HCT116 (cell line): ENCODE data around the gene EPHA3. TPM values are rescaled to one million over a fixed set of nuclear protein-coding genes. Genes with fewer than 3 reads are reported as not detected.

ENCODE experiments used
- ATAC-seq: fragments of 200-7000 bp; cut with Tn5 transposase; 2 replicates; pipeline ENCODE4 v1.9.1; 2020; ENCODE audit warnings: mild to moderate bottlenecking, moderate library complexity
- BruUV-seq: library from RNA; stranded (reverse); fragments of 400-500 nt; replicated peaks from 2 replicates; lab custom pipeline; 2021; lab: Mats Ljungman, UMichigan
- CTCF ChIA-PET: fragments of 300-600 bp; sonication (Branson Sonifier 250); formaldehyde crosslinking; loops from one replicate; lab custom pipeline; 2021; ENCODE audit warnings: antibody characterized with exemption; lab: Charles Lee
- POLR2A ChIA-PET: fragments of 300-600, 350-600 bp; sonication (Branson Sonifier 250); formaldehyde crosslinking; loops from one replicate; lab custom pipeline; 2021; ENCODE audit warnings: antibody characterized with exemption; lab: Charles Lee
- RAD21 ChIA-PET, 2 experiments: fragments of 300-600 bp; sonication (Branson Sonifier 250); formaldehyde crosslinking; loops; one replicate each; lab custom pipeline; 2023; ENCODE audit warnings: low total read pairs in 2 of 2; ENCODE audit not compliant: uncharacterized antibody in 2 of 2, unreplicated experiment in 2 of 2, low non-redundant PET in 1 of 2; lab: Charles Lee
- DNase-seq: peaks from one replicate; pipeline ENCODE4 v3.0.0-alpha.2; 2010; ENCODE audit warnings: low read depth, low spot score
- H2AFZ ChIP-seq: fragments of 200-600 bp; shearing (Covaris generic), sonication (generic); 2 replicates; pipeline ENCODE4 v1.6.1; 2017; ENCODE audit warnings: low read depth, mixed run types, mixed read lengths, antibody characterized with exemption, low read length; ENCODE audit not compliant: poor library complexity, severe bottlenecking
- H3K27ac ChIP-seq: 2 replicates; pipeline ENCODE4 v1.5.1; 2012; ENCODE audit warnings: low read depth, low read length
- H3K27me3 ChIP-seq: fragments of 200-600 bp; sonication (generic); 2 replicates; pipeline ENCODE4 v1.6.1; 2016; ENCODE audit warnings: mixed run types, low read length, mixed read lengths; ENCODE audit not compliant: insufficient read depth
- H3K36me3 ChIP-seq, 2 experiments: fragments of 200-500 bp in 1 of 2; fragments of 200-600 bp in 1 of 2; sonication (Bioruptor generic) in 1 of 2; sonication (generic) in 1 of 2; 2 replicates each; pipeline versions ENCODE4 v1.5.1 to v1.6.1; 2014 to 2016; ENCODE audit warnings: low read length in 2 of 2, inconsistent platforms in 1 of 2, mixed read lengths in 1 of 2, mixed run types in 1 of 2; ENCODE audit not compliant: insufficient read depth in 2 of 2, control insufficient read depth in 1 of 2
- H3K4me1 ChIP-seq, 2 experiments: fragments of 200-600 bp in 1 of 2; sonication (generic) in 1 of 2; 2 replicates each; pipeline versions ENCODE4 v1.5.1 to v1.6.1; 2012 to 2017; ENCODE audit warnings: low read length in 2 of 2, inconsistent platforms in 1 of 2, mild to moderate bottlenecking in 1 of 2, mixed read lengths in 1 of 2, mixed run types in 1 of 2, moderate library complexity in 1 of 2; ENCODE audit not compliant: insufficient read depth in 2 of 2, control insufficient read depth in 1 of 2
- H3K4me2 ChIP-seq: fragments of 200-600 bp; sonication (generic); 2 replicates; pipeline ENCODE4 v1.6.1; 2017; ENCODE audit warnings: mixed run types, low read length, mixed read lengths
- H3K4me3 ChIP-seq, 2 experiments: fragments of 200-600 bp in 1 of 2; sonication (generic) in 1 of 2; replicated peaks in 1 of 2; 2 replicates each; pipeline ENCODE4 v1.5.1; 2011 to 2016; ENCODE audit warnings: low read length in 2 of 2, control low read depth in 1 of 2, low read depth in 1 of 2, mild to moderate bottlenecking in 1 of 2, mixed read lengths in 1 of 2, mixed run types in 1 of 2
- H3K79me2 ChIP-seq: fragments of 200-600 bp; sonication (generic); 2 replicates; pipeline ENCODE4 v1.6.1; 2017; ENCODE audit warnings: mild to moderate bottlenecking, mixed run types, low read length, moderate library complexity, mixed read lengths; ENCODE audit not compliant: insufficient read depth
- H3K9ac ChIP-seq: fragments of 200-600 bp; sonication (generic); 2 replicates; pipeline ENCODE4 v1.6.1; 2016; ENCODE audit warnings: low read length, mixed read lengths
- H3K9me2 ChIP-seq: fragments of 200-600 bp; sonication (generic), shearing (Covaris generic); 2 replicates; pipeline ENCODE4 v1.6.1; 2017; ENCODE audit warnings: mixed run types, mild to moderate bottlenecking, moderate library complexity; ENCODE audit not compliant: insufficient read depth
- H3K9me3 ChIP-seq, 2 experiments: fragments of 200-500 bp in 1 of 2; fragments of 200-600 bp in 1 of 2; sonication (Bioruptor generic) in 1 of 2; sonication (generic) in 1 of 2; 2 replicates each; pipeline ENCODE4 v1.6.1; 2014 to 2017; ENCODE audit warnings: low read length in 2 of 2, mixed read lengths in 2 of 2, inconsistent platforms in 1 of 2, low read depth in 1 of 2, mild to moderate bottlenecking in 1 of 2, mixed run types in 1 of 2, moderate library complexity in 1 of 2; ENCODE audit not compliant: control insufficient read depth in 1 of 2, insufficient read depth in 1 of 2
- H4K20me1 ChIP-seq: fragments of 200-600 bp; sonication (generic), shearing (Covaris generic); 2 replicates; pipeline ENCODE4 v1.6.1; 2017; ENCODE audit warnings: mixed run types, mild to moderate bottlenecking, moderate library complexity; ENCODE audit not compliant: insufficient read depth
- CBX3 ChIP-seq: IDR thresholded peaks from 2 replicates; pipeline ENCODE4 v1.6.1; 2012; ENCODE audit warnings: low read depth
- CEBPB ChIP-seq: IDR thresholded peaks from 2 replicates; pipeline ENCODE4 v1.6.1; 2012; ENCODE audit warnings: low read depth
- CTCF ChIP-seq, 3 experiments: fragments of 200-600 bp in 1 of 3; sonication (generic) in 1 of 3; IDR thresholded peaks in 2 of 3; conservative IDR thresholded peaks in 1 of 3; 2 replicates each; pipeline ENCODE4 v1.5.1; 2012 to 2017; ENCODE audit warnings: low read depth in 2 of 3, low read length in 2 of 3, antibody characterized with exemption in 1 of 3, borderline replicate concordance in 1 of 3, control low read depth in 1 of 3, mild to moderate bottlenecking in 1 of 3, mixed read lengths in 1 of 3, mixed run types in 1 of 3, moderate library complexity in 1 of 3; ENCODE audit not compliant: insufficient read depth in 1 of 3
- ELF1 ChIP-seq: IDR thresholded peaks from 2 replicates; pipeline ENCODE4 v1.6.1; 2012; ENCODE audit warnings: low read depth, borderline replicate concordance
- EZH2 ChIP-seq: fragments of 200-600 bp; sonication (generic); IDR thresholded peaks from 2 replicates; pipeline ENCODE4 v1.6.1; 2017; ENCODE audit warnings: antibody characterized with exemption, mixed run types
- FOSL1 ChIP-seq: IDR thresholded peaks from 2 replicates; pipeline ENCODE4 v1.6.1; 2012; ENCODE audit warnings: low read depth
- POLR2AphosphoS5 ChIP-seq: IDR thresholded peaks from 2 replicates; pipeline ENCODE4 v1.6.1; 2011; ENCODE audit warnings: mild to moderate bottlenecking, low read depth, low read length, moderate library complexity
- RAD21 ChIP-seq: IDR thresholded peaks from 2 replicates; pipeline ENCODE4 v1.6.1; 2012; ENCODE audit warnings: low read depth, mild to moderate bottlenecking
- REST ChIP-seq: IDR thresholded peaks from 2 replicates; pipeline ENCODE4 v1.6.1; 2012; ENCODE audit warnings: low read depth
- YY1 ChIP-seq: IDR thresholded peaks from 2 replicates; pipeline ENCODE4 v1.6.1; 2011; ENCODE audit warnings: low read length, low read depth, moderate library complexity, mild to moderate bottlenecking; ENCODE audit not compliant: insufficient replicate concordance; ENCODE audit errors: extremely low read depth
- ZFX ChIP-seq: fragments of 450-650 bp; IDR thresholded peaks from 2 replicates; pipeline ENCODE4 v1.6.1; 2017
- ZNF274 ChIP-seq: fragments of 200-500 bp; sonication (Bioruptor generic); IDR thresholded peaks from 2 replicates; pipeline ENCODE4 v1.6.1; 2014; ENCODE audit warnings: mild to moderate bottlenecking, low read depth, low read length, inconsistent platforms
- intact Hi-C: fragments of 100-400 bp; cut with micrococcal nuclease; formaldehyde crosslinking; loops from 2 replicates; pipeline ENCODE4 v1.10.0; 2022
- total RNA-seq: library from RNA; stranded (reverse); gene quantifications from one replicate; pipeline ENCODE4 v1.2.1, GENCODE V29; 2021; ENCODE audit not compliant: unreplicated experiment
- TF ChIP-seq, protein P1 (sequence below): IDR thresholded peaks from 2 replicates; pipeline ENCODE4 v1.6.1; 2012

The EPHA3 gene
- total RNA-seq, 1 experiment from 2014 or later = not detected

GRCh38 chr3:89252016-89252415, 144.6 kb downstream of the EPHA3 start (continued):
- TF ChIP-seq CTCF (IDR thresholded peaks at IDR 0.05 in 2 of 3, conservative IDR thresholded peaks at IDR 0.05 in 1 of 3; ENCODE audit: borderline replicate concordance in 1 of 3, insufficient read depth in 1 of 3, low read depth in 2 of 3, low read length in 2 of 3) = no peak
- TF ChIP-seq RAD21 = no peak
- TF ChIP-seq POLR2AphosphoS5 = no peak

GRCh38 chr3:89252860-89253259, 145.4 kb downstream of the EPHA3 start:
- BruUV-seq = no TSS peak
- TF ChIP-seq RAD21 (no peak), ZFX (no peak), CEBPB (no peak), ZNF274 (no peak), CBX3 (no peak), EZH2 (no peak), ELF1 (no peak), REST (no peak), YY1 (no peak), CTCF (IDR thresholded peaks at IDR 0.05 in 2 of 3, conservative IDR thresholded peaks at IDR 0.05 in 1 of 3; ENCODE audit: borderline replicate concordance in 1 of 3, insufficient read depth in 1 of 3, low read depth in 2 of 3, low read length in 2 of 3) (no peak), POLR2AphosphoS5 (no peak), FOSL1 (no peak)
- TF ChIP-seq, protein P1, sequence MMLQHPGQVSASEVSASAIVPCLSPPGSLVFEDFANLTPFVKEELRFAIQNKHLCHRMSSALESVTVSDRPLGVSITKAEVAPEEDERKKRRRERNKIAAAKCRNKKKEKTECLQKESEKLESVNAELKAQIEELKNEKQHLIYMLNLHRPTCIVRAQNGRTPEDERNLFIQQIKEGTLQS = no peak
- ChIA-PET CTCF (no interaction called here), POLR2A (no interaction called here), RAD21 (no interaction called here)
- Histone ChIP-seq H3K4me1 (no peaks in the 10 kb centered on the region), H3K9ac (no peak overlapping the region), H3K79me2 (no peaks in the 10 kb centered on the region), H2AFZ (no peak overlapping the region), H3K4me2 (no peak overlapping the region), H4K20me1 (no peaks in the 10 kb centered on the region), H3K4me3 (no peak overlapping the region), H3K27me3 (no peaks in the 10 kb centered on the region), H3K9me3 (peaks cover 3 to 28% of the 10 kb centered on the region in 2 experiments; a peak in 2 of 4 replicates), H3K9me2 (no peaks in the 10 kb centered on the region), H3K36me3 (no peaks in the 10 kb centered on the region), H3K27ac (no peak overlapping the region)
- DNase-seq = no peak
- ATAC-seq = no peak
- intact Hi-C loops = no loop called here
